HG02678 (cell line): Measurements from ENCODE around the gene DNAI7.

ENCODE experiments used
- ATAC-seq: cut with Tn5 transposase; IDR thresholded peaks from one replicate; pipeline ENCODE4 v1.9.1; 2021; ENCODE audit warnings: mild to moderate bottlenecking, moderate library complexity; ENCODE audit not compliant: unreplicated experiment

Gene DNAI7

GRCh38 chr12:25195056-25195971 is at the start of gene DNAI7, which contains the start of gene ETFRF1:
Gene DNAI7 (minus strand): TSS chr12:25195160. CDS start chr12:25195078, 82 bp downstream.
Gene ETFRF1 (plus strand): TSS chr12:25195237. CDS start chr12:25203957, 8,720 bp downstream.
- peak; percentile 96 for ATAC-seq

GRCh38 chr12:25243680-25243990 is 48.7 kb upstream of the DNAI7 start:
- ATAC-seq = no peak

- ATAC-seq = no peak
Observed at GRCh38 chr12:25242981-25243679, 48.2 kb upstream of the DNAI7 start.

GRCh38 chr12:25241167-25242020 is 46.4 kb upstream of the DNAI7 start:
- ATAC-seq = no peak

GRCh38 chr12:25236626-25237025 is 41.7 kb upstream of the DNAI7 start:
- ATAC-seq = no peak

- no peak for ATAC-seq
Observed at GRCh38 chr12:25236190-25236589, 41.2 kb upstream of the DNAI7 start.

- no peak for ATAC-seq
Observed at GRCh38 chr12:25213338-25213737, 18.4 kb upstream of the DNAI7 start.

- ATAC-seq = no peak
Observed at GRCh38 chr12:25208554-25208953, 13.6 kb upstream of the DNAI7 start.

GRCh38 chr12:25207846-25208245 is 12.9 kb upstream of the DNAI7 start:
- no peak for ATAC-seq

GRCh38 chr12:25207411-25207810 is 12.5 kb upstream of the DNAI7 start:
- no peak for ATAC-seq

- no peak for ATAC-seq
Observed at GRCh38 chr12:25202137-25202536, 7.2 kb upstream of the DNAI7 start.

- ATAC-seq = no peak
Observed at GRCh38 chr12:25200703-25201102, 5.7 kb upstream of the DNAI7 start.

- no peak for ATAC-seq
Observed at GRCh38 chr12:25197608-25198007, 2.6 kb upstream of the DNAI7 start.

- ATAC-seq = no peak
Observed at GRCh38 chr12:25194722-25195055, 271 bp downstream of the DNAI7 start.

- no peak for ATAC-seq
Observed at GRCh38 chr12:25194214-25194613, 746 bp downstream of the DNAI7 start.

GRCh38 chr12:25190793-25191192 is 4.2 kb downstream of the DNAI7 start:
- no peak for ATAC-seq

- no peak for ATAC-seq
Observed at GRCh38 chr12:25189656-25190055, 5.3 kb downstream of the DNAI7 start.

- no peak for ATAC-seq
Observed at GRCh38 chr12:25187781-25188180, 7.2 kb downstream of the DNAI7 start.

GRCh38 chr12:25186788-25187402 is 8.1 kb downstream of the DNAI7 start:
- peak; percentile 93 for ATAC-seq

- no peak for ATAC-seq
Observed at GRCh38 chr12:25186038-25186787, 8.7 kb downstream of the DNAI7 start.
